Activated CD8-positive, alpha-beta memory T cell treated with anti-CD3 and anti-CD28 coated beads, Interleukin-2, amount 50 U/mL, for 48 hours (primary cell): ENCODE measurements around the gene FRG2.
"Not testable (repeated sequence)": the region's sequence is repeated elsewhere in the genome, so short reads cannot be mapped to it uniquely, and the experiment has no call there.

Experiments used
- DNase-seq: peaks from one replicate; pipeline ENCODE4 v3.0.0-alpha.2; 2020

The FRG2 gene

DNA sequence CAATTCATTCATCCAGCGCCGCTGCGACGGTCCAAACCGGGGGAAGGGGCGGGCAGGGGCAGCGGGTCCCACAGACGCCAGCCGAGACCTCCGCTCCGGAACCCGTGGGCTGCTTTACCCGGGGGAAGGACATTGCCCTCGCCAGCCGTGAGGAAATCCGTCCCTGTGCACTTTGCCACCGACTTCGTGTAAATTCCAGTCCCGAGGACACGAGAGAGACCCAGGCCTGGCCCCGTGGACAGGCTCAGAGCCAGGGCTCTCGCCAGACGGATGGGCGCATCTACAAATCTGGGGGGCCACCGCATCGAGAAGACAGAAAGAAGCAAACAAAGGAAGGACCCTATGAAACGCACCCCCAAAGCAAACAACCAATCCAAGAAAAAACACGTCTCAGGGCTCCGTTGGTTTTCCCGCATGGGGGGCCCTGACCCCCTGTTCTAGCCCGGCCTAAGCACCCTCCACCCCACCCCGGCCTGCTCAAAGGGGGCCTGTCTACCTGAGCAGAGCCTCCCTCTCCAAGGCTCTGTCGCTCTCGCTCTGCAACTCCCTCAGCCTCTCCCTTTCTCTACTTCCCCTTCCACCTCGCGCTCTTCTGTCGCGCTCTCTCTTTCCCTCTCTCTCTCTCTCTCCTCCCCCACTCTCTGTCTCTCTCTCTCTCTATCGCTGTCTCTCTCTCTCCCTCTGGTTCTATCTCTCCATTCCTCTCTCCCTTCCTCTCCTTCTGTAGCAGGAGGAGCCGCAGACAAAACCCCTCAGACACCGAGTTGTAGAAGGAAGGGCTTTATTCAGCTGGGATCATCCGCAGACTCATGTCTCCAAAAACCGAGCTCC is 11.3 kb downstream of the FRG2 start:
- DNase-seq, result no peak

DNA sequence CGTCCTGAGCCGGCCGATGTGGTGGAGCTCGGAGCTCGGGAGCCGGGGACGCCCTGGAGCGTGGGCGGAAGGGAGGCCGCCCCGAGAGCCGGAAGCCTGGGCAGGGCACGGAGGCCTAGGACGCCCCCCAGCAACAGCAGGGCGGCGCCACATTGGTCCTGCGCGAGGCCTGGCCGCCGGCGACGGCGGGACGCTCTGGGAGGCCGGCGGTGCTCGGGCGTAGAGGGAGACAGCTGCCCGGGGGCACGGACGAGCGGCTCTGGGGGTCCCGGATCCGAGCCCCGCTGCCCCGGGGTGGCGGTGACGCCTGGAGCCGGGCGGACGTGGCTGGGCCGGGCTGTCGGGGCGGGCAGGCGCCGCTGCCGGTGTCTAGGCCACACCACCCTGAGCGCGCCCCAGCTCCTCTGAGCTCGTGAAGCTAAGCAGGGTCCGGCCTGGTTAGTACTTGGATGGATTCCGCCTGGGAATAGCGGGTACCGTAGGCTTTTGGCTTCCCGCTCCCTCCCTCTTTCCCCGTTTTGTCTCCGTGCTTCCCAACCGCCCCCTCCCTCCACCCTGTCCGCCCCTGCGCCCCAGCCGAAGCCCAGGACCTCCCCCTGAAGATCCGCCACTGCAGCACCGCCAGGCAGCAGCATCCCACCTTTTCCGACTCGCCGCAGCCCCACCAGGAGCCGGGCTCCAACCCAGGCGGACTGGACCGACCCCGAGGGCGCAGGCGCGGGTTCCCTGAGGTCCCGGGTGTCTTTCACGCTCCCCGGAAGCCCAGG is 12.1 kb downstream of the FRG2 start:
- peak; percentile 59 for DNase-seq

DNA sequence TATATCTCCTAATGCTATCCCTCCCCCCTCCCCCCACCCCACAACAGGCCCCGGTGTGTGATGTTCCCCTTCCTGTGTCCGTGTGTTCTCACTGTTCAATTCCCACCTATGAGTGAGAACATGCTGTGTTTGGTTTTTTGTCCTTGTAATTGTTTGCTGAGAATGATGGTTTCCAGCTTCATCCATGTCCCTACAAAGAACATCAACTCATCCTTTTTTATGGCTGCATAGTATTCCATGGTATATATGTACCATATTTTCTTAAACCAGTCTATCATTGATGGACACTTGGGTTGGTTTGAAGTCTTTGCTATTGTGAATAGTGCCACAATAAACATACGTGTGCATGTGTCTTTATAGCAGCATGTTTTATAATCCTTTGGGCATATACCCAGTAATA is 37.1 kb downstream of the FRG2 start:
- DNase-seq, result not testable (repeated sequence)

GRCh38 chr4:189988877-189989431 is 38.1 kb downstream of the FRG2 start:
- no peak for DNase-seq

GRCh38 chr4:189985651-189986243 is 41.3 kb downstream of the FRG2 start:
- not testable (repeated sequence) for DNase-seq

GRCh38 chr4:189984661-189985060 is 42.4 kb downstream of the FRG2 start:
- DNase-seq, result not testable (repeated sequence)

GRCh38 chr4:189983916-189984526 is 43.0 kb downstream of the FRG2 start:
- not testable (repeated sequence) for DNase-seq

DNA sequence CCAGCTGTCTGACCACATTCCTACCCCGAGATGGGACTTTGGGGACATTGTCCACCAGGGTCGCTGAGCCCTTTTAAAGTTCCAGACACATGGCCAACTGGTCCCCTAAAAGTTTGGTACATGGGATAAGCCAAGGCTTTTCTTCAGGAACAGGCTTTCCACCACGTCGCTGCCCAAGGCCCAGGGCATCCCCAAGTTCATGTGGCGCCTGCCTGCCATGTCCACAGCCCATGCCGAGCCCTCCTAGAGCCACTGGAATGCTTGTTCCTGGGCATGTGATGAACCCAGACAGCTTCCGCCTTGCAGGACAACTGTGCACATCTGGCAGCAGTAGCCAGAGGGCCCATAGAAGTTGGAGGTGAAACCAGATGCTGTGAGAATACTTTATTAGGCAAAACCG is 45.1 kb downstream of the FRG2 start:
- no peak for DNase-seq

DNA sequence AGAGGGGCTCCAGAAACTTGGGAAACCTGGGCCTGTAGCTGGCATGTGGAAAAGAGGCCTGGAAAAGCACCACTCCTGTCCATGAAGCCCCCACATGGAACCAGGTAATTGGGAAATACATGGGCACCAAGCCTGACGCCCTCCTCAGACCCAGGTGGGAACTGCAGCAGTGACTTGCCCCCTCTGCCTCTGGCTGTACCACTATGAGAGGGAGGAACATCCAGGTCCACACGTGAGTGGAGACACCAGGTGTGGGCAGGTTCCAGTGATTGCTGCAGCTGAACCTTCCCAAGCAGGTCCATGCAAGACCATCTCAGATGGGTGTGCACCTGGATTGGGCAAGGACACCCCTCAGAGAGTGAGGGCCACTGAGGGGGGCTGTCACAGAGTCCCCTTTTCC is 46.8 kb downstream of the FRG2 start:
- not testable (repeated sequence) for DNase-seq

DNA sequence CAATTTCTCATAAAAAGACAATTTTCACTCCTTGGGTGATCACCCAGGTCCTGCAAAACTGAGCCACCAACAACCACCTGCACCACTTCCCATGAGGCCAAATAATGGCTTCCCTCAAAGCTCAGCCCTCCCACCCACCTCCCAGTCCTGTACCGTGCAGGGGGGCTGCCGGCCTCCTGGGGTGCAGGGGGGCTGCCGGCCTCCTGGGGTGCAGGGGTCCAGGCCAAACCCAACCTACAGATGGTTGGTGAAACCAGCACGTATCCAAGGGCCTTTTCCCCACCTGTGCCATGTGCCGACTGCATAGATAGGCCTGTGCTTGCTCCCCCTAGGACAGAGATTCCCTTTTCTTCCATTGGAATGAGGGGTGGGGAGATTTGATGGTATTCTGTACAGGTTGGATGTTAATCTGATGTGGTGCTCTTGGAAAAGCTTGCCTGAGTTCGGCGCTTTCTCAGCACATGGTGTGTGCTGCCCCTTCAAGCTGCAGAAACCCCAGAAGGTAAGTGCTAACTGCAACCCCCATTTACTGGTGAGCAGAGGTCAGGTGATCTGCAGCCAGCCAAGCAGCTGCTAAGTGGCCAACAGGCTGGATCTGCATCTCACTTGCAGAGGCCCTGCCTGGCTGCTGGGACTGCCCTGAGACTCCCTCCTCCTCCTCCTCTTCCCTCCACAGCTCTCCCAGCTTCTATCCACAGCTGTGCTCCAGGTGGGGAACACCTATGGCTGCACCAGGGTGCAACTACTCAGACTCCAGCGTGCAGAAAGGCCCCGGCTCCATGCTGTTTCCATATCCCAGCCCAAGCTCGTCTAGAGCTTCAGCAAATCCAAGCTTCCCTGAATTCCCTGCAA is 47.6 kb downstream of the FRG2 start:
- no peak for DNase-seq
